Measurements from ENCODE around the gene AP5Z1.

DNA sequence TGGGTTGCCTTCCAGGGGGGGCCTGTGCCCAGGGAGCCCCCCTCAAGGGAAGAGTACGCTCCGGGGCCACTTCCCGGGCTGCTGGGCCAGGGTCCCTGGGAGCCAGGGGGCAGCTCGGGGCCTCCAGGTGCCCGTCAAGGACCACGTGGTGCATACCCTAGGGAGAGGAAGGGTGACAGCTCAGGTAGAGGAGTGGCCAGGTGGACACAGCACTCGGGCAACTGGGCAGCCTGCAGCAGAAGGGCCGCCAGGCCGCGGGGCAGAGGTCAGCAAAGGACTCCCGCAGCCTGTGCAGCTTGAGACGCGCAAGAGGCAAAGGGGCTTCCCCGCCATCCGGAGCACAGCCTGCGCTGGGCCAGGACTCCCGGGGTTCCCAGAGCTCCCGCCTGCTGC lies 26.4 kb downstream of the AP5Z1 start:
- TF ChIP-seq CTCF (IDR thresholded peaks at IDR 0.05; ENCODE audit: insufficient read depth, low read length) (no peak), GABPA (IDR thresholded peaks at IDR 0.05; ENCODE audit: low read depth) (no peak), POLR2AphosphoS5 (IDR thresholded peaks at IDR 0.05; ENCODE audit: low read depth) (no peak), REST (IDR thresholded peaks at IDR 0.05; ENCODE audit: insufficient replicate concordance, low read depth) (no peak), SPI1 (IDR thresholded peaks at IDR 0.05; ENCODE audit: borderline replicate concordance, low read depth) (no peak)
